HEK293 (cell line): ENCODE results near the gene CACNB3.

Experiments
- ZNF776 ChIP-seq: fragments of 450-650 bp; formaldehyde crosslinking; IDR thresholded peaks from 2 replicates; pipeline ENCODE4 v1.5.0; 2017; ENCODE audit warnings: missing biosample characterization, missing genetic modification characterization, borderline replicate concordance
- TF ChIP-seq, protein P1 (sequence below): fragments of 450-650 bp; formaldehyde crosslinking; IDR thresholded peaks from 2 replicates; pipeline ENCODE4 v1.5.1; 2016; ENCODE audit warnings: missing biosample characterization, missing genetic modification characterization

GRCh38 chr12:48819986-48820725 is 1.9 kb downstream of the CACNB3 start:
- TF ChIP-seq ZNF776 = no peak
- TF ChIP-seq, protein P1, sequence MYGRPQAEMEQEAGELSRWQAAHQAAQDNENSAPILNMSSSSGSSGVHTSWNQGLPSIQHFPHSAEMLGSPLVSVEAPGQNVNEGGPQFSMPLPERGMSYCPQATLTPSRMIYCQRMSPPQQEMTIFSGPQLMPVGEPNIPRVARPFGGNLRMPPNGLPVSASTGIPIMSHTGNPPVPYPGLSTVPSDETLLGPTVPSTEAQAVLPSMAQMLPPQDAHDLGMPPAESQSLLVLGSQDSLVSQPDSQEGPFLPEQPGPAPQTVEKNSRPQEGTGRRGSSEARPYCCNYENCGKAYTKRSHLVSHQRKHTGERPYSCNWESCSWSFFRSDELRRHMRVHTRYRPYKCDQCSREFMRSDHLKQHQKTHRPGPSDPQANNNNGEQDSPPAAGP = no peak
